Measurements from ENCODE around the gene FRS3. TPM values are rescaled to one million over a fixed set of nuclear protein-coding genes. Genes with fewer than 3 reads are reported as not detected.

The FRS3 gene
- total RNA-seq, 1 experiment from 2014 or later, result 5.9 TPM

GRCh38 chr6:41822021-41822420 lies 42.3 kb upstream of the FRS3 start:
- Histone ChIP-seq H3K9me2 (ENCODE audit: insufficient read depth) (no peaks in the 10 kb centered on the region), H3K9me3 (ENCODE audit: control insufficient read depth in 1 of 2, insufficient read depth in 1 of 2, low read depth in 1 of 2, low read length in 2 of 2) (no peaks in the 10 kb centered on the region), H3K4me3 (replicated peaks in 1 of 2; ENCODE audit: low read depth in 1 of 2, low read length in 2 of 2) (no peak overlapping the region), H2AFZ (ENCODE audit: low read depth, low read length, poor library complexity, severe bottlenecking) (no peak overlapping the region), H3K79me2 (ENCODE audit: insufficient read depth, low read length) (no peaks in the 10 kb centered on the region), H3K27ac (ENCODE audit: low read depth, low read length) (no peak overlapping the region), H3K4me2 (ENCODE audit: low read length) (no peak overlapping the region), H3K27me3 (ENCODE audit: insufficient read depth, low read length) (no peaks in the 10 kb centered on the region), H3K4me1 (ENCODE audit: control insufficient read depth in 1 of 2, insufficient read depth in 2 of 2, low read length in 2 of 2) (no peaks in the 10 kb centered on the region), H3K36me3 (ENCODE audit: control insufficient read depth in 1 of 2, insufficient read depth in 2 of 2, low read length in 2 of 2) (no peaks in the 10 kb centered on the region), H3K9ac (ENCODE audit: low read length) (no peak overlapping the region), H4K20me1 (ENCODE audit: insufficient read depth) (no peaks in the 10 kb centered on the region)
- ATAC-seq (no peak), DNase-seq (ENCODE audit: low read depth, low spot score) (no peak)
- RAD21 ChIA-PET (ENCODE audit: low non-redundant PET in 1 of 2, low total read pairs in 2 of 2, uncharacterized antibody in 2 of 2, unreplicated experiment in 2 of 2), result no interaction called here
- TF ChIP-seq YY1 (IDR thresholded peaks at IDR 0.05; ENCODE audit: extremely low read depth, insufficient replicate concordance, low read depth, low read length) (no peak), POLR2AphosphoS5 (IDR thresholded peaks at IDR 0.05; ENCODE audit: low read depth, low read length) (no peak), ZFX (IDR thresholded peaks at IDR 0.05) (no peak), ZNF274 (IDR thresholded peaks at IDR 0.05; ENCODE audit: low read depth, low read length) (no peak), JUND (IDR thresholded peaks at IDR 0.05) (no peak), CEBPB (IDR thresholded peaks at IDR 0.05; ENCODE audit: low read depth) (no peak), POLR2A (IDR thresholded peaks at IDR 0.05; ENCODE audit: borderline replicate concordance, extremely low read depth, insufficient read depth, insufficient read length) (no peak), SP1 (IDR thresholded peaks at IDR 0.05; ENCODE audit: low read depth) (no peak)
- TF ChIP-seq, protein P1, sequence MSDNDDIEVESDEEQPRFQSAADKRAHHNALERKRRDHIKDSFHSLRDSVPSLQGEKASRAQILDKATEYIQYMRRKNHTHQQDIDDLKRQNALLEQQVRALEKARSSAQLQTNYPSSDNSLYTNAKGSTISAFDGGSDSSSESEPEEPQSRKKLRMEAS (IDR thresholded peaks at IDR 0.05), result no peak
- intact Hi-C loops (cut with micrococcal nuclease), result no loop called here
- no TSS peak for BruUV-seq (replicated peaks)
- CTCF ChIA-PET, result no interaction called here
- POLR2A ChIA-PET, result no interaction called here

DNA sequence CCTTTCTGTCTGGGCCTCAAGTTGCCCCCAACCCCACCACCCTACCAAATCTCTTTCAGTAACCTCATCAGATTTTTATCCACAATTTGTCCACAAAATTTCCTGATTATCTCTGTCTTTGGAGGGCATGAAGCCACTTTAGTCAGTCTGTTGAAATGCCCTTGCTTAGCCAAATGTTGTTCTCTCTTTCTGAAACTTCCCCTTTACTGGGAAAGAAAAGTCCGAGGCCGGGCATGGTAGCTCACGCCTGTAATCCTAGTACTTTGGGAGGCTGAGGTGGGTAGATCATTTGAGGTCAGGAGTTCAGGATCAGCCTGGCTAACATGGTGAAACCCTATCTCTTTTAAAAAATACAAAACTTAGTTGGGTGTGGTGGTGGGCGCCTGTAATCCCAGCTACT lies 41.6 kb upstream of the FRS3 start:
- Histone ChIP-seq H3K9ac (ENCODE audit: low read length) (no peak overlapping the region), H3K79me2 (ENCODE audit: insufficient read depth, low read length) (no peaks in the 10 kb centered on the region), H3K9me2 (ENCODE audit: insufficient read depth) (no peaks in the 10 kb centered on the region), H3K27me3 (ENCODE audit: insufficient read depth, low read length) (no peaks in the 10 kb centered on the region), H4K20me1 (ENCODE audit: insufficient read depth) (no peaks in the 10 kb centered on the region), H3K4me1 (ENCODE audit: control insufficient read depth in 1 of 2, insufficient read depth in 2 of 2, low read length in 2 of 2) (no peaks in the 10 kb centered on the region), H3K4me3 (replicated peaks in 1 of 2; ENCODE audit: low read depth in 1 of 2, low read length in 2 of 2) (no peak overlapping the region), H3K9me3 (ENCODE audit: control insufficient read depth in 1 of 2, insufficient read depth in 1 of 2, low read depth in 1 of 2, low read length in 2 of 2) (no peaks in the 10 kb centered on the region), H3K4me2 (ENCODE audit: low read length) (no peak overlapping the region), H3K36me3 (ENCODE audit: control insufficient read depth in 1 of 2, insufficient read depth in 2 of 2, low read length in 2 of 2) (no peaks in the 10 kb centered on the region), H3K27ac (ENCODE audit: low read depth, low read length) (no peak overlapping the region), H2AFZ (ENCODE audit: low read depth, low read length, poor library complexity, severe bottlenecking) (no peak overlapping the region)
- RAD21 ChIA-PET (ENCODE audit: low non-redundant PET in 1 of 2, low total read pairs in 2 of 2, uncharacterized antibody in 2 of 2, unreplicated experiment in 2 of 2), result no interaction called here
- CTCF ChIA-PET, result no interaction called here
- TF ChIP-seq CEBPB (IDR thresholded peaks at IDR 0.05; ENCODE audit: low read depth), result no peak
- DNase-seq (ENCODE audit: low read depth, low spot score), result no peak
- intact Hi-C loops (cut with micrococcal nuclease), result no loop called here
- POLR2A ChIA-PET, result no interaction called here
- BruUV-seq (replicated peaks), result no TSS peak
- no peak for ATAC-seq
